Right lung (tissue), 5 donors: ENCODE data around the gene SPEF2. TPM values are rescaled to one million over a fixed set of nuclear protein-coding genes. Genes with fewer than 3 reads are reported as not detected.
"Not testable (repeated sequence)": the region's sequence is repeated elsewhere in the genome, so short reads cannot be mapped to it uniquely, and the experiment has no call there.

Experiments
- DNase-seq, 2 donors: peaks; one replicate each; pipeline ENCODE4 v3.0.0-alpha.2; 2013
- polyA plus RNA-seq, 5 donors: library from polyadenylated mRNA; unstranded; fragments of 120-200 nt; gene quantifications; one replicate each; pipeline versions ENCODE4 v1.2.1 to v1.2.3, GENCODE V29; 2013; ENCODE audit warnings: inconsistent platforms in 1 of 5, low replicate concordance in 1 of 5; ENCODE audit not compliant: insufficient read length in 5 of 5, insufficient read depth in 1 of 5

The SPEF2 gene
- polyA plus RNA-seq, 5 donors: 29.3 to 56.4 (median 52.8) TPM

DNA sequence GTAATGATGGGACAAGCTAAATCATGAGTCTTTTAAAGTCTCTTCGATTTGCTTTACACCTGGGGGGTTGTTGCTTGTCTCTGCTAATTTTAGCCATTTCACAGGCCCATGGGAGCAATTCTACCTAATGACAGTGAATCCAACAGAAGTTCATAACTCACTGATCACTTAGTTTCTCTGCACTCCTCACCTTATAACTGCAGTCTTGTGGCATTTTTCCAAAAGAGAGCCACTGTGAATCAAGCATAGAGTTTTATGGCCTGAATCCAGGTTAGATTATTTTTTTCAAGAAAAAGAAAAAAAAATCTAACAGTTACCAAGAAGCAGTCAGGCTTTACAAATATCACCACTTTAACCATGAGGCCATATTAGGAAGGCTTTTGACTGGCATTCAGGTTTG lies 237.5 kb downstream of the SPEF2 start:
- no peak for DNase-seq

- not testable (repeated sequence) for DNase-seq
Measured at GRCh38 chr5:35856186-35856764, 238.6 kb downstream of the SPEF2 start.

DNA sequence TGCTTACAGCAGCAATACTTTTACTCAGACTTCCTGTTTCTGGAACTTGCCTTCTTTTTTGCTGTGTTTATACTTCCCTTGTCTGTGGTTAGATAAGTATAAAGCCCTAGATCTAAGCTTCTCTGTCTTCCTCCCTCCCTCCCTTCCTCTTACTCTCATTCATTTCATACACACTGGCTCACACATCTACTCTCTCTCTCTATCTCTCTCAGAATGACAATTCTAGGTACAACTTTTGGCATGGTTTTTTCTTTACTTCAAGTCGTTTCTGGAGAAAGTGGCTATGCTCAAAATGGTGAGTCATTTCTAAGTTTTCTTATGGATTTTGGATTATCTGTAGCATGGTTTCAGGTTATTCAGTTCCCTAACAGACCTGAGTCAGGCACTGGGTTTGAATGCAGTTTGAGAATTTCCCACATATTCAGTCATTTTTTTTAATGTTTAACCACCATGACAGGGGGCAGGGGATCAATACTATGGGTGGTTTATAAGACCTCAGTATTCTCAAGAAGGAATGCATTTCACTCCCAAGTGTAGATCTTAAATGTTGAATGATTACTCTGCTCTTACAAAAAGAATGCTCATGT lies 239.2 kb downstream of the SPEF2 start, which contains the start of gene IL7R:
IL7R (plus strand) TSS at position 127 of the 587 bp plus-strand sequence; CDS start at position 214, 87 bp downstream.
- no peak for DNase-seq

- no peak for DNase-seq
Measured at GRCh38 chr5:35857606-35858205, 240.0 kb downstream of the SPEF2 start.

GRCh38 chr5:35859101-35859661 lies 241.5 kb downstream of the SPEF2 start:
- DNase-seq: no peak

GRCh38 chr5:35860686-35861085 lies 243.0 kb downstream of the SPEF2 start:
- no peak for DNase-seq

GRCh38 chr5:35861718-35862117 lies 244.1 kb downstream of the SPEF2 start:
- no peak for DNase-seq

DNA sequence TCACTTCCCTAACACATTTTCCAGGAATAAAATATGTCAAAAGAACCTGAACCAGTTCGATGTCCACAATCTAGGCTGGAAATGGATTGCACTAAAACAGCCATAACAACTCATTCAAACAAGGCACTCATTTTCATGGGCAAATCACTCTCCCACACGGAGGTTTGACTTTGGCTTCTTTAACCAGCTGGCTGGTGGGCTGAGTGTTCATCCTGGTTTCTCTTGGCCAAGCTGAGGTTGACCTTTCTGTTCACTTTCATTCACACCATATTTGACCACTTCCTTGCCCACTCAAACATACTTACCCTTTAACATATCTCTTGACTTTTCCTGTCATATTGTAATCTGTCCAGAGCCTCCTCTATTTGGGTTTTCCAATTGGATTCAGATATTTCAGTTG lies 244.5 kb downstream of the SPEF2 start:
- DNase-seq: no peak

GRCh38 chr5:35863159-35863558 lies 245.5 kb downstream of the SPEF2 start:
- DNase-seq: no peak

Other genes starting within 250 kb of the SPEF2 start
- 10 to 100 TPM in 2 of 5 donors, 1 to 10 TPM in 3; 8.4 to 11.0 (median 8.9) TPM for gene IL7R, start 239.0 kb downstream of the SPEF2 start, polyA plus RNA-seq